GM10248 (cell line): ENCODE data around the gene FKBP5.
"Not testable (repeated sequence)": the region's sequence is repeated elsewhere in the genome, so short reads cannot be mapped to it uniquely, and the experiment has no call there.

Experiments
- CTCF ChIA-PET: fragments of 300-600 bp; sonication (Branson Sonifier 250); formaldehyde crosslinking; extraction: SDS; loops from one replicate; lab custom pipeline; 2021; ENCODE audit warnings: antibody characterized with exemption; lab: Yijun Ruan, JAX
- POLR2A ChIA-PET: fragments of 350-650 bp; sonication (Branson Sonifier 250); formaldehyde crosslinking; extraction: SDS; loops from one replicate; lab custom pipeline; 2020; ENCODE audit warnings: antibody characterized with exemption; lab: Yijun Ruan, JAX
- DNase-seq: peaks from one replicate; pipeline ENCODE4 v3.0.0; 2012; ENCODE audit errors: extremely low spot score
- TF ChIP-seq, protein P1 (sequence below): IDR thresholded peaks from 2 replicates; pipeline ENCODE4 v1.5.1; 2012; ENCODE audit warnings: mild to moderate bottlenecking, low read depth; ENCODE audit errors: extremely low read depth, missing control alignments, control extremely low read depth

The FKBP5 gene

GRCh38 chr6:35543459-35544193 is 145.1 kb downstream of the FKBP5 start:
- TF ChIP-seq, protein P1, sequence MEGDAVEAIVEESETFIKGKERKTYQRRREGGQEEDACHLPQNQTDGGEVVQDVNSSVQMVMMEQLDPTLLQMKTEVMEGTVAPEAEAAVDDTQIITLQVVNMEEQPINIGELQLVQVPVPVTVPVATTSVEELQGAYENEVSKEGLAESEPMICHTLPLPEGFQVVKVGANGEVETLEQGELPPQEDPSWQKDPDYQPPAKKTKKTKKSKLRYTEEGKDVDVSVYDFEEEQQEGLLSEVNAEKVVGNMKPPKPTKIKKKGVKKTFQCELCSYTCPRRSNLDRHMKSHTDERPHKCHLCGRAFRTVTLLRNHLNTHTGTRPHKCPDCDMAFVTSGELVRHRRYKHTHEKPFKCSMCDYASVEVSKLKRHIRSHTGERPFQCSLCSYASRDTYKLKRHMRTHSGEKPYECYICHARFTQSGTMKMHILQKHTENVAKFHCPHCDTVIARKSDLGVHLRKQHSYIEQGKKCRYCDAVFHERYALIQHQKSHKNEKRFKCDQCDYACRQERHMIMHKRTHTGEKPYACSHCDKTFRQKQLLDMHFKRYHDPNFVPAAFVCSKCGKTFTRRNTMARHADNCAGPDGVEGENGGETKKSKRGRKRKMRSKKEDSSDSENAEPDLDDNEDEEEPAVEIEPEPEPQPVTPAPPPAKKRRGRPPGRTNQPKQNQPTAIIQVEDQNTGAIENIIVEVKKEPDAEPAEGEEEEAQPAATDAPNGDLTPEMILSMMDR, result no peak
- no peak for DNase-seq
- POLR2A ChIA-PET, result no interaction called here
- CTCF ChIA-PET, result interaction anchor here (1.3 to 1.8 kb wide), 2 partner anchors 9 to 21 kb away, joined by 5 to 7 read pairs; no protein-coding TSS in a partner anchor

- TF ChIP-seq, protein P1, result no peak
- ChIA-PET CTCF (interaction anchor here (1.1 kb wide), 1 partner anchor 216 kb away, joined by 4 read pairs; no protein-coding TSS in a partner anchor), POLR2A (interaction anchor here (0.6 kb wide), 1 partner anchor 339 kb away, joined by 3 read pairs; no protein-coding TSS in a partner anchor)
- no peak for DNase-seq
Measured at GRCh38 chr6:35541836-35542235, 146.9 kb downstream of the FKBP5 start.

- TF ChIP-seq, protein P1, result no peak
- DNase-seq, result no peak
- POLR2A ChIA-PET, result no interaction called here
- CTCF ChIA-PET, result interaction anchor here (2.0 kb wide), 1 partner anchor 13 kb away, joined by 5 read pairs; no protein-coding TSS in a partner anchor
Measured at GRCh38 chr6:35539223-35539622, 149.5 kb downstream of the FKBP5 start.

DNA sequence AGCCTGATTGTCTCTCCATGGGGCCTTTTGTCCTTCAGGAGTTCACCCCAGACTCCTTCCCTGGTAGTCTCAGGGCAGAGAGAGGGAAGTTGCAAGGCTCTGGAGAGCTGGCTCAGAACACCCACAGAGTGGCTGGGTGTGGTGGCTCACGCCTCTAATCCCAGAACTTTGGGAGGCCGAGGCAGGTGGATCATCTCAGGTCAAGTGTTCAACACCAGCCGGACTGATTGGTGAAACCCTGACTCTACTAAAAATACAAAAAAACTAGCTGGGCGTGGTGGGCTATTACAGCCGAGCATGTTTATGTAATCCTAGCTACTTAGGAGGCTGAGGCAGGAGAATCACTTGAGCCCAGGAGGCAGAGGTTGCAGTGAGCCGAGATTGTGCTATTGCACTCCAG is 152.9 kb downstream of the FKBP5 start:
- CTCF ChIA-PET, result interaction anchor here (6.5 kb wide), 1 partner anchor 14 kb away, joined by 49 read pairs; no protein-coding TSS in a partner anchor
- POLR2A ChIA-PET, DNase-seq: not testable (repeated sequence)

DNA sequence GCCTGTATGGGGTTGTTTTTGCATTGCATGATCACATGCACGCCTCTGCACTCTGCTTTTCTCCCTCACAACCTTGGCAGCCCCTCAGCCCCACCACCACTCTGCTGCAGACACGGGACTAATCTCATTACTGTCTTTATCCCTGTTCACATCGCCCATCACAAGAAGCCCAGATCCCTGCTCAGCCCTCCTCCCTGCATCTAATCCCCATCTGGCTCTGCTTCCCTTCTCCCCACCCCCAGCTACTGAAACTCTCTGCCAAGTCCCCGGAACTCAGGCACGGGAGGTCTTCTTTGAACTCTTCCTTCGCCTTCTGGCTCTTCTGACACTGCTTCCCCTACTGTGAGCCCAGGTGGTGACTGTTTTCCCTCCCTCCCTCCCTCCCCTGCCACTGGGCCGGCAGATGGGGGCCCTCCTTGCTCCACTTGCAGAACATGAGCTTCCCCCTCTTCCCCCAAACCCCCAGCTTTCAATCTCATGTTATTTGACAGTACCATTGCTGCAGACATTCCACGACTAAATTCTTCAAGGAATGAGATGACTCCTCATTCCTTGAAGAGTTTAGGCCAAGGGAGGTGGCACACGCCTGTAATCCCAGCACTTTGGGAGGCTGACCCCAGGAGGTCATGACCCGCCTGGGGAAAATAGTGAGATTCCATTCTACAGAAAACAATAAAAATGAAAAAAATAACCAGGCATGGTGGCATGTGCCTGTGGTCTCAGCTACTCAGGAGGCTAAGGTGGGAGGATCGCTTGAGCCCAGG is 154.1 kb downstream of the FKBP5 start:
- TF ChIP-seq, protein P1, result no peak
- CTCF ChIA-PET, result interaction anchor here (6.5 kb wide), 1 partner anchor 13 kb away, joined by 49 read pairs; no protein-coding TSS in a partner anchor
- POLR2A ChIA-PET, result no interaction called here
- no peak for DNase-seq

DNA sequence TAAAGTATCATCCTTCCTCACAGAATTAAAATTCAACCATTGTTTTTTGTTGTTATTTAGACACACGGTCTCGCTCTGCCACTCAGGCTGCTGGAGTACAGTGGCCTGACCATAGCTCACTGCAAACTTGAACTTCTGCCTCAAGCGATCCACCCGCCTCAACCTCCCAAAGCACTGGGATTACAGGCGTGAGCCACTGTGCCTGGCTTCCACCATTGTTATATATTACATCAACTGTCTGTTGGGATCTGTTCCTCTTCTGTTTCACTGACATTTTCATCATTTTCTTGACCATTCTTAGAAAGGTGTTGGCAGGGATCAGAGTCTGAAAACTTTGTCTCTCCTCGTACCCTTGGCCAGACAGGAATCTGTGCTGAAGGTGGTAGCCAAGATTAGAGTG is 154.7 kb downstream of the FKBP5 start:
- TF ChIP-seq, protein P1, result no peak
- ChIA-PET CTCF (interaction anchor here (6.5 kb wide), 1 partner anchor 12 kb away, joined by 49 read pairs; no protein-coding TSS in a partner anchor), POLR2A (no interaction called here)
- no peak for DNase-seq
